Activated naive CD4-positive, alpha-beta T cell treated with anti-CD3 and anti-CD28 coated beads, Interleukin-2, amount 10 ng/mL, durations not matched to agents 7 days and 5 days (primary cell): Measurements from ENCODE around the gene SCN8A.
"Not testable (repeated sequence)": the region's sequence is repeated elsewhere in the genome, so short reads cannot be mapped to it uniquely, and the experiment has no call there.

Source experiments
- CTCF ChIA-PET: fragments of 350-600 bp; sonication (Branson Sonifier 250); formaldehyde crosslinking; loops from one replicate; lab custom pipeline; 2021; ENCODE audit warnings: antibody characterized with exemption; lab: Charles Lee
- DNase-seq: peaks from one replicate; pipeline ENCODE4 v3.0.0-alpha.2; 2020
- H3K27ac Mint-ChIP-seq: one replicate; pipeline ENCODE4 v1.8.0; 2021; ENCODE audit warnings: mild to moderate bottlenecking, moderate library complexity, mixed read lengths
- H3K27me3 Mint-ChIP-seq: one replicate; pipeline ENCODE4 v1.8.0; 2021; ENCODE audit warnings: mild to moderate bottlenecking, mixed read lengths
- H3K36me3 Mint-ChIP-seq: one replicate; pipeline ENCODE4 v1.8.0; 2021; ENCODE audit warnings: mixed read lengths
- H3K4me1 Mint-ChIP-seq: one replicate; pipeline ENCODE4 v1.8.0; 2021; ENCODE audit warnings: mixed read lengths
- H3K4me3 Mint-ChIP-seq: one replicate; pipeline ENCODE4 v1.8.0; 2021; ENCODE audit warnings: mild to moderate bottlenecking, moderate library complexity, mixed read lengths
- H3K9me3 Mint-ChIP-seq: one replicate; pipeline ENCODE4 v1.8.0; 2021; ENCODE audit warnings: mixed read lengths

SCN8A gene

DNA sequence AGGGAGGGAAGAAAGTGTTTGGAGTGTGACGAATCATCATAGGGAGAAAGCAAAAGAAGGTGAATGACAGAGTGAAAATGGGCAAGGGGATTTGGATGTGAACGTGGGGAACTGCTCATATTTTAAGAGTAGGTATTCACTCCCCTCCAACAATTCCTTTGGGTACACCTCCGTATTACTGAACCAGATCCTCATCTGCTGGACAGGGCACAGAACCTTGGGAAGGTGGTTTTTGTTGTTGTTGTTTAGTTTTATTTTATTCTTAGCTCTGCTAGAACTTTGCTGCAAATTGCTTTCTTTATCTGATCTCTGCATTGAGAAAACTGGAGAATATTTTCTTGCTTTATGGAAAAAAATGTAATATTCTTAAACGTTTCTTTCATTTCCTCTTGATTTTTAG, 7.1 kb downstream of the SCN8A start:
- peaks cover 35% of the 10 kb centered on the region for H3K27me3 Mint-ChIP-seq
- no peak overlapping the region for H3K4me3 Mint-ChIP-seq
- H3K36me3 Mint-ChIP-seq: no peaks in the 10 kb centered on the region
- H3K4me1 Mint-ChIP-seq: no peaks in the 10 kb centered on the region
- no peak overlapping the region for H3K27ac Mint-ChIP-seq
- CTCF ChIA-PET: no interaction called here
- no peak for DNase-seq
- H3K9me3 Mint-ChIP-seq: no peaks in the 10 kb centered on the region

GRCh38 chr12:51600721-51601120, 9.7 kb downstream of the SCN8A start:
- Mint-ChIP-seq H3K27me3 (peaks cover 34% of the 10 kb centered on the region), H3K4me1 (no peaks in the 10 kb centered on the region), H3K4me3 (no peak overlapping the region), H3K27ac (no peak overlapping the region), H3K9me3 (no peaks in the 10 kb centered on the region), H3K36me3 (no peaks in the 10 kb centered on the region)
- CTCF ChIA-PET: no interaction called here
- DNase-seq: no peak

GRCh38 chr12:51601241-51601640, 10.2 kb downstream of the SCN8A start:
- CTCF ChIA-PET: interaction anchor here (0.8 kb wide), 1 partner anchor 8 kb away, joined by 4 read pairs; no protein-coding TSS in a partner anchor
- Mint-ChIP-seq H3K9me3 (no peaks in the 10 kb centered on the region), H3K4me1 (no peaks in the 10 kb centered on the region), H3K27me3 (peaks cover 33% of the 10 kb centered on the region), H3K27ac (no peak overlapping the region), H3K36me3 (no peaks in the 10 kb centered on the region), H3K4me3 (no peak overlapping the region)
- DNase-seq: no peak

DNA sequence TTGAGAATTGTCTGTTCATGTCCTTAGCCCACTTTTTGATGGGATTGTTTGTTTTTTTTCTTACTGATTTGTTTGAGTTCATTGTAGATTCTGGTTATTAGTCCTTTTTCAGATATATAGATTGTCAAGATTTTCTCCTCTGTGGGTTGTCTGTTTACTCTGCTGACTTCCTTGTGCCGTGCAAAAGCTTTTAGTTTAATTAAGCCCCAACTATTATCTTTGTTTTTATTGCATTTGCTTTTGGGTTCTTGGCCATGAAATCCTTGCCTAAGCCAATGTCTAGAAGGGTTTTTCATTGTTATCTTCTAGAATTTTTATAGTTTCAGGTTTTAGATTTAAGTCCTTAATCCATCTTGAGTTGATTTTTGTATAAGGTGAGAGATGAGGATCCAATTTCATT, 14.9 kb downstream of the SCN8A start:
- DNase-seq, H3K36me3 Mint-ChIP-seq, H3K27ac Mint-ChIP-seq, H3K9me3 Mint-ChIP-seq, H3K27me3 Mint-ChIP-seq, CTCF ChIA-PET, H3K4me3 Mint-ChIP-seq: not testable (repeated sequence)
- peaks cover 15% of the 10 kb centered on the region for H3K4me1 Mint-ChIP-seq

DNA sequence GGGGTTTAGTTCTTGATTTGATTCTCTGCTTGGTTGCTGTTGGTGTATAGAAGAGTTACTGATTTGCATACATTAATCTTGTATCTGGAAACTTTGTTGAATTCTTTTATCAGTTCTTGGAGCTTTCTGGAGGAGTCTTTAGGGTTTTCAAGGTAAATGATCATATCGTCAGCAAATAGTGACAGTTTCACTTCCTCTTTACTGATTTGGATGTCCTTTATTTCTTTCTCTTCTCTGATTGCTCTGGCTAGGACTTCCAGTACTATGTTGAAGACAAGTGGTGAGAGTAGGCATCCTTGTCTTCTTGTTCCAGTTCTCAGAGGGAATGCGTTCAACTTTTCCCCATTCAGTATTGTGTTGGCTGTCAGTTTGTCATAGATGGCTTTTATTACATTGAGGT, 16.2 kb downstream of the SCN8A start:
- CTCF ChIA-PET, H3K36me3 Mint-ChIP-seq: not testable (repeated sequence)

DNA sequence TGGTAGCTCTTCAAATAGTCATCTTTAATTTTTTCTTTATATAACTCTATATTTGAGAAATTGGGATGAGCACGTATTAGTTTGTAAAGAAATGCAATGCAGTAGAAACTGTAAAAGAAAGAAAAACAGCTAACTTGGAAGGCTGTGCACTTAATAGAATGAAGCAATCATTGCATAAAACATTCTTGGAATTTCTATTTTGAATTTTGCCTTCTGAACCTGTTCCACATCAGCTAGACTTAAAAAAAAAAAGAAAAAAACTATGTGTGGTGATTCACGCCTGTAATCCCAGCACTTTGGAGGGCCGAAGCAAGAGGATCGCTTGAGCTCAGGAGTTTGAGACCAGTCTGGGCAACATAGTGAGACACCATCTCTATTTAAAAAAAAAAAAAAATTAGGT, 29.4 kb downstream of the SCN8A start:
- DNase-seq: no peak
- CTCF ChIA-PET: no interaction called here
- Mint-ChIP-seq H3K9me3 (no peaks in the 10 kb centered on the region), H3K36me3 (no peaks in the 10 kb centered on the region), H3K27me3 (peaks cover 16% of the 10 kb centered on the region), H3K4me1 (no peaks in the 10 kb centered on the region), H3K4me3 (no peak overlapping the region), H3K27ac (no peak overlapping the region)

More for the DNA sequence above, 16.2 kb downstream of the SCN8A start:
- H3K9me3 Mint-ChIP-seq, H3K27me3 Mint-ChIP-seq, DNase-seq, H3K4me3 Mint-ChIP-seq, H3K27ac Mint-ChIP-seq: not testable (repeated sequence)
- peaks cover 15% of the 10 kb centered on the region for H3K4me1 Mint-ChIP-seq

- Mint-ChIP-seq H3K4me1 (no peaks in the 10 kb centered on the region), H3K4me3 (no peak overlapping the region), H3K27me3 (peaks cover 22% of the 10 kb centered on the region), H3K9me3 (no peaks in the 10 kb centered on the region), H3K36me3 (no peaks in the 10 kb centered on the region), H3K27ac (no peak overlapping the region)
- CTCF ChIA-PET: no interaction called here
- no peak for DNase-seq
Measured at GRCh38 chr12:51621156-51621922, 30.3 kb downstream of the SCN8A start.

DNA sequence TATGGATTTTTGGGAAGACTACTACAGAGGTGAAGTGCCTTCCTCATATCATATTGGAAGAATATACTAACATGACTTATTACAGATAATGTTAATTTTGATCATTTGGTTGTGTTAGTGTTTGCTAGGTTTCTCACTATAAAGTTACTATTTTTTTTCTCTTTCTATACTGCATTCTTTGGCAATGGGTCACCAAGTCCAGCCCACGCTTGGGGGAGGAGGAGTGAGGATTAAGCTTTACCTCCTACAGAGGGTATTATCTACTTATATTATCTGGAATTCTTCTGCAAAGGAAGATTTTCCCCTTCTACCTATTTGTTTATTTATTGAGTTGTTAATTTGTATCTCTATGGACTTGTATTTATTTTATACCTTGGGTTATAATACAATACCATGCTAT, 31.5 kb downstream of the SCN8A start:
- DNase-seq: no peak
- no peaks in the 10 kb centered on the region for H3K9me3 Mint-ChIP-seq
- no peak overlapping the region for H3K27ac Mint-ChIP-seq
- no peaks in the 10 kb centered on the region for H3K4me1 Mint-ChIP-seq
- H3K4me3 Mint-ChIP-seq: no peak overlapping the region
- H3K36me3 Mint-ChIP-seq: no peaks in the 10 kb centered on the region
- peaks cover 17% of the 10 kb centered on the region for H3K27me3 Mint-ChIP-seq
- CTCF ChIA-PET: no interaction called here

DNA sequence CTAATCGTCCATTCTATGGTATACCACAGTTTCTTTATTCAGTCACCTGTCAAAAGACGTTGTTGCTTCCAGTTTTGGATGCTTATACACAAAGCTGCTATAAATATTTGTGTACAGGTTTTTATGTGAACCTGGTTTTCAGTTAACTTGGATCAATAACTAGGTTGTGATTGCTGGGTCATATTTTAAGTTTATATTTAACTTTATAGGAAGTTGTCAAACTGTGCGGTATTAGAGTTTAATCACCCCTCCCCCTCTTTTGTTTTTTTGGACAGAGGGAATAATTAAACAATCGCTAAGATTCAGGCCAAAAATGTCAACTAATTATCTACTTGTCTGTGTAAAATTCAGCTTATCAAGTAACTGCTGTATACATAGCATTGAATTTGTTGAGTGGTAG, 34.3 kb downstream of the SCN8A start:
- CTCF ChIA-PET: no interaction called here
- H3K27ac Mint-ChIP-seq: no peak overlapping the region
- no peak for DNase-seq
- H3K36me3 Mint-ChIP-seq: no peaks in the 10 kb centered on the region
- H3K27me3 Mint-ChIP-seq: peaks cover 18% of the 10 kb centered on the region
- no peak overlapping the region for H3K4me3 Mint-ChIP-seq
- H3K9me3 Mint-ChIP-seq: no peaks in the 10 kb centered on the region
- no peaks in the 10 kb centered on the region for H3K4me1 Mint-ChIP-seq

DNA sequence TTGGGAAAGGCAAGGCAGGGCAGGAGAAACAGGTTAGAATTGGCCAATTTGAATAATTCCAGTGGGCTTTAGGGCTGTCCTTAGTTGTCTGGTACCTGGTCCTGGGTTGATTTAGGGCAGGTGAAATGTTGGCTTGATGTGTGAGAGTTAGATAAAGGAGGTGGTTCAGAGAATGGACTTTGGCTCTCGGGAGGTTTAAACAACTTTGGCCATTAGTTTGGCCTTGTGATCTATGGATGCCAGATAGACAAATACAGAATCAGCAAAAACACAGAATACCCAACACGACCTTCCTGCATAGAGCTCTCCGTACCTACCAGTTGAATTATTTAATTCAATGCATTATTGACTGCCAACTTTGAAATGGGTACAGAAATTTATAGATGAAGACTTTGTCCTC, 35.1 kb downstream of the SCN8A start:
- CTCF ChIA-PET: no interaction called here
- H3K36me3 Mint-ChIP-seq: no peaks in the 10 kb centered on the region
- H3K27me3 Mint-ChIP-seq: peaks cover 16% of the 10 kb centered on the region
- H3K9me3 Mint-ChIP-seq: no peaks in the 10 kb centered on the region
- no peak overlapping the region for H3K4me3 Mint-ChIP-seq
- H3K27ac Mint-ChIP-seq: no peak overlapping the region
- H3K4me1 Mint-ChIP-seq: no peaks in the 10 kb centered on the region
- DNase-seq: no peak

- CTCF ChIA-PET: interaction anchor here (0.6 kb wide), 1 partner anchor 435 kb away, joined by 3 read pairs; no protein-coding TSS in a partner anchor
- no peaks in the 10 kb centered on the region for H3K9me3 Mint-ChIP-seq
Measured at GRCh38 chr12:51626629-51627028, 35.6 kb downstream of the SCN8A start.

GRCh38 chr12:51630256-51630880, 39.3 kb downstream of the SCN8A start:
- Mint-ChIP-seq H3K27ac (no peak overlapping the region), H3K9me3 (no peaks in the 10 kb centered on the region), H3K36me3 (no peaks in the 10 kb centered on the region), H3K4me3 (no peak overlapping the region), H3K4me1 (no peaks in the 10 kb centered on the region), H3K27me3 (peaks cover 17% of the 10 kb centered on the region)
- CTCF ChIA-PET: no interaction called here
- no peak for DNase-seq

More at GRCh38 chr12:51626629-51627028, 35.6 kb downstream of the SCN8A start:
- Mint-ChIP-seq H3K27ac (no peak overlapping the region), H3K27me3 (peaks cover 17% of the 10 kb centered on the region), H3K4me1 (no peaks in the 10 kb centered on the region), H3K4me3 (no peak overlapping the region), H3K36me3 (no peaks in the 10 kb centered on the region)
- DNase-seq: no peak

DNA sequence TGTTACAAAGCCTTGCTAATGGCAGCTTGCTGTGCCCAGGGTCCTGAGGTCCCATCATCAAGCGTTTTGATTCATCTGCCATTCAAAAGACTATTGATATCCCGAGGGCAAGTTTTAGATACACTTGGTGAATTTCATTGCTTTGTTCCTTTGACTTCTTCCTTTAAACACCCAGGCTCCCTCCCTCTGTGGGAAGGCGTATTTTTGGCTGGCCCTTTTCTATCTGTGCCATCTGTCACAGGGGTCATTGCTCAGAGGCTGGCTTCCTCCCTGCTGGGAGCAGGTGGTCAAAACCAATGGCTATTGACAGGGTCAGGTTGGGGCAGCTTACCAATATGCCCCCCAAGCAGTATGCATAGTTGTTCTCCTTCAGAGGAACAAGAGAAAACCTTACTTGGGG, 40.0 kb downstream of the SCN8A start:
- CTCF ChIA-PET: no interaction called here
- DNase-seq: no peak
- Mint-ChIP-seq H3K27ac (no peak overlapping the region), H3K4me3 (no peak overlapping the region), H3K36me3 (no peaks in the 10 kb centered on the region), H3K4me1 (no peaks in the 10 kb centered on the region), H3K27me3 (peaks cover 14% of the 10 kb centered on the region), H3K9me3 (no peaks in the 10 kb centered on the region)

DNA sequence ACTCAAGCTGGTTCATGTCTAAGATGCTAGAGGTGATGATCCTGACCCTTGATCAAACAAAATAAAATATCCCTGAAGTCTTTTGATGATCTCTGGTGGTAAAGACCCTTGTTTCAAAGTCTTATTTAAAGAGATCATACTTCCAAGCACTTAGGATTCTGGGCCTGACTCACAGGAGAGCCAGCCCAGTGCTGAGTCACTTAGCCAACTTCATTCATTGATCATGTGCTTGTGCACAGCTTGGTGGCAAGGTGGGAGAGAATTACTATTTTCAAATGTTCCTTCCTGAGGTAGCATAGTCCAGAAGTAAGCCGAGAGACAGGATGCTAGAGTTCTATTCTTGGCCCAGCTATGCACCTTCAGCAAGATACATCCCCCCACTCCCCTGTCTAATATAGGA, 40.6 kb downstream of the SCN8A start:
- H3K27me3 Mint-ChIP-seq: peaks cover 11% of the 10 kb centered on the region
- CTCF ChIA-PET: no interaction called here
- H3K36me3 Mint-ChIP-seq: no peaks in the 10 kb centered on the region
- H3K4me1 Mint-ChIP-seq: no peaks in the 10 kb centered on the region
- DNase-seq: no peak
- no peak overlapping the region for H3K27ac Mint-ChIP-seq
- H3K4me3 Mint-ChIP-seq: no peak overlapping the region
- no peaks in the 10 kb centered on the region for H3K9me3 Mint-ChIP-seq

DNA sequence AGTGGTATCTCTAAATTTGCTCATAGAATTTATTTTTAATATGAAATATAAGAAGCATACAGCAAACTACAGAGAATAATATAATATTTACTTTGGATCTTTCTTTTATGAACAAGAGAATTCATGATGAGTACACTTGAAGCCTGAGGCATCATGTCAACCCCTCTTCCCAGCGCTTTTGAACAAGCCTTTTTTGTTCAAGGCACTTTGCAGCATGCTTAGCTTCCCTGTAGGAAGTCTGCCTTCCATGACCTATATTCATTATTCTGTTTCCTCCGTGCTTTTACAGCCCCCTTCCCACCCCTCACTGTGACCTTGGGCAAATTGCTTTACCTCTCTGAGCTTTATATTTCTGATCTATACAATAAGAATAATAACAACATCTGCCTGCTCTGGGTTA, 41.6 kb downstream of the SCN8A start:
- H3K27me3 Mint-ChIP-seq: peaks cover 11% of the 10 kb centered on the region
- no peaks in the 10 kb centered on the region for H3K36me3 Mint-ChIP-seq
- H3K27ac Mint-ChIP-seq: no peak overlapping the region
- H3K4me3 Mint-ChIP-seq: no peak overlapping the region
- H3K9me3 Mint-ChIP-seq: no peaks in the 10 kb centered on the region
- no peaks in the 10 kb centered on the region for H3K4me1 Mint-ChIP-seq
- DNase-seq: no peak
- CTCF ChIA-PET: no interaction called here
